Measurements from ENCODE around the gene CHERP. TPM values are rescaled to one million over a fixed set of nuclear protein-coding genes. Genes with fewer than 3 reads are reported as not detected.
"Not testable (repeated sequence)": the region's sequence is repeated elsewhere in the genome, so short reads cannot be mapped to it uniquely, and the experiment has no call there.

Gene CHERP
- total RNA-seq, 4 donors from 2014 or later, result 8.1 to 15.5 (median 11.7) TPM

GRCh38 chr19:16559780-16560276 lies 17.6 kb upstream of the CHERP start:
- TF ChIP-seq CTCF (IDR thresholded peaks at IDR 0.05), result no peak
- TF ChIP-seq POLR2A (IDR thresholded peaks at IDR 0.05), result no peak

GRCh38 chr19:16554776-16555175 lies 12.5 kb upstream of the CHERP start:
- Histone ChIP-seq H3K27ac (no peak overlapping the region), H3K36me3 (peaks cover 7 to 25% of the 10 kb centered on the region in 2 donors), H3K4me3 (replicated peaks in 1 of 3) (no peak overlapping the region), H3K27me3 (no peaks in the 10 kb centered on the region), H3K9me3 (no peaks in the 10 kb centered on the region), H3K4me1 (peaks cover 8 to 16% of the 10 kb centered on the region in 2 donors)
- WGBS, 2 donors, result 89 to 90% methylated on average over 8 of the region's 8 CpGs
- no peak for DNase-seq
- intact Hi-C loops (cut with DNase I), result no loop called here
- TF ChIP-seq CTCF (IDR thresholded peaks at IDR 0.05), result no peak
- no peak for TF ChIP-seq POLR2A (IDR thresholded peaks at IDR 0.05)

More at GRCh38 chr19:16559780-16560276, 17.6 kb upstream of the CHERP start:
- intact Hi-C loops (cut with DNase I), result no loop called here
- Histone ChIP-seq H3K4me1 (no peaks in the 10 kb centered on the region), H3K36me3 (peaks cover 23 to 35% of the 10 kb centered on the region in 2 donors), H3K4me3 (replicated peaks in 1 of 3) (no peak overlapping the region), H3K27ac (no peak overlapping the region), H3K27me3 (no peaks in the 10 kb centered on the region), H3K9me3 (no peaks in the 10 kb centered on the region)
- WGBS, 2 donors, result 89 to 96% methylated on average over 10 of the region's 10 CpGs
- DNase-seq, result no peak

GRCh38 chr19:16551902-16552301 lies 9.7 kb upstream of the CHERP start:
- WGBS, 2 donors, result 96 to 97% methylated on average over 6 of the region's 6 CpGs
- H3K9me3 ChIP-seq; H3K27me3 ChIP-seq; DNase-seq; H3K27ac ChIP-seq; intact Hi-C loops (cut with DNase I); H3K4me3 ChIP-seq (replicated peaks in 1 of 3): not testable (repeated sequence)
- Histone ChIP-seq H3K36me3 (peaks cover 7 to 20% of the 10 kb centered on the region in 2 donors), H3K4me1 (peaks cover 8 to 16% of the 10 kb centered on the region in 2 donors)

GRCh38 chr19:16548956-16549355 lies 6.7 kb upstream of the CHERP start:
- Histone ChIP-seq H3K4me1 (peaks cover 8 to 16% of the 10 kb centered on the region in 2 donors), H3K4me3 (replicated peaks in 1 of 3) (no peak overlapping the region), H3K27ac (no peak overlapping the region), H3K36me3 (peaks cover 7 to 16% of the 10 kb centered on the region in 2 donors), H3K27me3 (no peaks in the 10 kb centered on the region), H3K9me3 (no peaks in the 10 kb centered on the region)
- intact Hi-C loops (cut with DNase I), result no loop called here
- WGBS, 2 donors, result 93 to 96% methylated on average over 4 of the region's 4 CpGs
- DNase-seq, result no peak
- TF ChIP-seq POLR2A (IDR thresholded peaks at IDR 0.05) (no peak), CTCF (IDR thresholded peaks at IDR 0.05) (no peak)

- H3K9me3 ChIP-seq, result no peaks in the 10 kb centered on the region
- intact Hi-C loops (cut with DNase I), result no loop called here
- peaks cover 11 to 29% of the 10 kb centered on the region in 2 donors for H3K4me1 ChIP-seq
- no peaks in the 10 kb centered on the region for H3K27me3 ChIP-seq
- DNase-seq, result no peak
- TF ChIP-seq POLR2A (IDR thresholded peaks at IDR 0.05), result no peak
- no peak for TF ChIP-seq CTCF (IDR thresholded peaks at IDR 0.05)
- no peak overlapping the region for H3K27ac ChIP-seq
- H3K36me3 ChIP-seq, result no peaks in the 10 kb centered on the region
- WGBS, 2 donors, result 93% methylated on average over 11 of the region's 11 CpGs
- H3K4me3 ChIP-seq (replicated peaks in 1 of 3), result no peak overlapping the region
Measured at GRCh38 chr19:16544473-16545231, 2.4 kb upstream of the CHERP start.

- H3K27ac ChIP-seq; H3K9me3 ChIP-seq; H3K4me3 ChIP-seq (replicated peaks in 1 of 3); H3K27me3 ChIP-seq; H3K36me3 ChIP-seq; intact Hi-C loops (cut with DNase I); DNase-seq: not testable (repeated sequence)
- 86 to 87% methylated on average over 6 of the region's 6 CpGs for WGBS, 2 donors
- peaks cover 11 to 30% of the 10 kb centered on the region in 2 donors for H3K4me1 ChIP-seq
Measured at GRCh38 chr19:16543734-16544133, 1.5 kb upstream of the CHERP start.
